CD4-positive, alpha-beta T cell (primary cell): ENCODE measurements around the gene KCTD11. TPM values are rescaled to one million over a fixed set of nuclear protein-coding genes. Genes with fewer than 3 reads are reported as not detected.
"Not testable (repeated sequence)": the region's sequence is repeated elsewhere in the genome, so short reads cannot be mapped to it uniquely, and the experiment has no call there.

Experiments used
- ATAC-seq: fragments of 200-7000 bp; cut with Tn5 transposase; one replicate; pipeline ENCODE4 v1.10.0; 2022; ENCODE audit warnings: mild to moderate bottlenecking; ENCODE audit not compliant: poor library complexity
- CTCF ChIA-PET: fragments of 350-600 bp; sonication (Branson Sonifier 250); formaldehyde crosslinking; loops from one replicate; lab custom pipeline; 2021; ENCODE audit warnings: antibody characterized with exemption, inconsistent platforms; lab: Charles Lee
- POLR2A ChIA-PET: fragments of 350-600 bp; sonication (Branson Sonifier 250); formaldehyde crosslinking; loops from one replicate; lab custom pipeline; 2021; ENCODE audit warnings: antibody characterized with exemption, inconsistent platforms; lab: Charles Lee
- DNase-seq, 14 experiments: peaks; one replicate each; pipeline ENCODE4 v3.0.0-alpha.2; 2013 to 2020; ENCODE audit warnings: mixed read lengths in 2 of 14
- H3K27ac ChIP-seq, 2 donors: one replicate each; pipeline versions ENCODE4 v1.5.1 to v1.7.0; 2013; ENCODE audit warnings: low read length in 2 of 2, low read depth in 1 of 2, mild to moderate bottlenecking in 1 of 2
- H3K27me3 ChIP-seq, 2 experiments: 1 replicate in 1 of 2; 2 replicates in 1 of 2; pipeline versions ENCODE4 v1.6.1 to v1.7.0; 2013; ENCODE audit warnings: low read length in 2 of 2, control low read depth in 1 of 2, mild to moderate bottlenecking in 1 of 2, moderate library complexity in 1 of 2; ENCODE audit not compliant: insufficient read depth in 2 of 2, control insufficient read depth in 1 of 2
- H3K36me3 ChIP-seq: one replicate; pipeline ENCODE4 v1.6.1; 2013; ENCODE audit warnings: low read length, control low read depth; ENCODE audit not compliant: insufficient read depth
- H3K4me1 ChIP-seq: one replicate; pipeline ENCODE4 v1.6.1; 2013; ENCODE audit warnings: low read length, control low read depth; ENCODE audit not compliant: insufficient read depth
- H3K4me3 ChIP-seq: one replicate; pipeline ENCODE4 v1.5.1; 2013; ENCODE audit warnings: mild to moderate bottlenecking, low read length, moderate library complexity
- H3K9me3 ChIP-seq, 2 experiments: 1 replicate in 1 of 2; 2 replicates in 1 of 2; pipeline versions ENCODE4 v1.6.1 to v1.7.0; 2013; ENCODE audit warnings: low read length in 2 of 2, mild to moderate bottlenecking in 2 of 2, control low read depth in 1 of 2, moderate library complexity in 1 of 2; ENCODE audit not compliant: control insufficient read depth in 1 of 2, insufficient read depth in 1 of 2
- H3K27ac Mint-ChIP-seq: one replicate; pipeline ENCODE4 v1.8.0; 2020; ENCODE audit warnings: mixed read lengths
- H3K27me3 Mint-ChIP-seq: one replicate; pipeline ENCODE4 v1.8.0; 2021; ENCODE audit warnings: mixed read lengths
- H3K36me3 Mint-ChIP-seq: one replicate; pipeline ENCODE4 v1.8.0; 2021; ENCODE audit warnings: low read depth, mixed read lengths
- H3K4me1 Mint-ChIP-seq: one replicate; pipeline ENCODE4 v1.8.0; 2021; ENCODE audit warnings: low read depth, mixed read lengths
- H3K4me3 Mint-ChIP-seq: one replicate; pipeline ENCODE4 v1.8.0; 2020; ENCODE audit warnings: mild to moderate bottlenecking, mixed read lengths
- H3K9me3 Mint-ChIP-seq: one replicate; pipeline ENCODE4 v1.8.0; 2020; ENCODE audit warnings: mixed read lengths
- CTCF ChIP-seq: fragments of 200-600 bp; IDR thresholded peaks from one replicate; pipeline ENCODE4 v1.8.0; 2022; ENCODE audit warnings: antibody characterized with exemption, mild to moderate bottlenecking
- intact Hi-C, 2 experiments: fragments of 100-400 bp; cut with DNase I in 1 of 2; cut with micrococcal nuclease in 1 of 2; formaldehyde crosslinking; loops; one replicate each; pipeline versions ENCODE4 v1.15.1 to v1.9.0; 2023 to 2025; cut with DNase I, micrococcal nuclease
- total RNA-seq, 174 experiments: library from RNA in 2 of 174; stranded (reverse) in 2 of 174; gene quantifications; one replicate each; pipeline ENCODE4 v1.2.3 and lab custom pipeline; 2021 to 2026

The KCTD11 gene
- total RNA-seq, 2 experiments from 2014 or later: 1.3 to 1.6 TPM

- ChIA-PET POLR2A (interaction anchor here (0.5 to 4.1 kb wide), 3 partner anchors 13 to 19 kb away, joined by 3 to 46 read pairs (median 3); partner anchors contain the start of gene GPS2), CTCF (no interaction called here)
- DNase-seq (no peak), ATAC-seq (no peak)
- peak overlapping the region; percentile 80 for H3K4me3 Mint-ChIP-seq
- H3K9me3 Mint-ChIP-seq: no peaks in the 10 kb centered on the region
- H3K27ac Mint-ChIP-seq: peak overlapping the region; percentile 83
- H3K4me1 Mint-ChIP-seq: peaks cover 60% of the 10 kb centered on the region
- H3K36me3 Mint-ChIP-seq: peaks cover 25% of the 10 kb centered on the region
- intact Hi-C loops: no loop called here
- peaks cover 77% of the 10 kb centered on the region for H3K4me1 ChIP-seq
- no peak for TF ChIP-seq CTCF
- H3K4me3 ChIP-seq: no peak overlapping the region
- H3K9me3 ChIP-seq: no peaks in the 10 kb centered on the region
- H3K27ac ChIP-seq: peak overlapping the region in 1 of 2 donors; percentile 36
- H3K27me3 ChIP-seq: no peaks in the 10 kb centered on the region
- no peaks in the 10 kb centered on the region for H3K36me3 ChIP-seq
- H3K27me3 Mint-ChIP-seq: no peaks in the 10 kb centered on the region
Observed at GRCh38 chr17:7332111-7332510, 19.9 kb upstream of the KCTD11 start.

- Histone ChIP-seq H3K27ac (peak overlapping the region in 1 of 2 donors; percentile 36), H3K4me1 (peaks cover 81% of the 10 kb centered on the region)
- H3K27me3 ChIP-seq, CTCF ChIA-PET, H3K4me3 ChIP-seq, H3K9me3 Mint-ChIP-seq, H3K36me3 ChIP-seq, ATAC-seq, H3K9me3 ChIP-seq, H3K27me3 Mint-ChIP-seq, intact Hi-C loops: not testable (repeated sequence)
- H3K36me3 Mint-ChIP-seq: peaks cover 30% of the 10 kb centered on the region
- DNase-seq: peak in 6 of 14 experiments; percentile 27 to 75 (median 50)
- POLR2A ChIA-PET: interaction anchor here (0.5 to 0.6 kb wide), 2 partner anchors 13 to 19 kb away, joined by 3 read pairs; no protein-coding TSS in a partner anchor
- H3K4me1 Mint-ChIP-seq: peaks cover 64% of the 10 kb centered on the region
- peak overlapping the region; percentile 80 for H3K4me3 Mint-ChIP-seq
- H3K27ac Mint-ChIP-seq: peak overlapping the region; percentile 83
Observed at GRCh38 chr17:7332600-7333069, 19.3 kb upstream of the KCTD11 start.

GRCh38 chr17:7334938-7335538 lies 16.9 kb upstream of the KCTD11 start:
- CTCF ChIA-PET: interaction anchor here (1.5 kb wide), 1 partner anchor 15 kb away, joined by 7 read pairs; no protein-coding TSS in a partner anchor
- POLR2A ChIA-PET: interaction anchor here (0.8 to 6.2 kb wide), 5 partner anchors 14 to 352 kb away, joined by 3 to 96 read pairs (median 27); partner anchors contain the start of genes KCTD11 and TP53
- no peaks in the 10 kb centered on the region for H3K27me3 Mint-ChIP-seq
- intact Hi-C loops: no loop called here
- Histone ChIP-seq H3K4me1 (peaks cover 89% of the 10 kb centered on the region), H3K36me3 (peaks cover 23% of the 10 kb centered on the region), H3K27ac (peak overlapping the region; percentile 55 to 64), H3K9me3 (no peaks in the 10 kb centered on the region), H3K4me3 (no peak overlapping the region), H3K27me3 (no peaks in the 10 kb centered on the region)
- peaks cover 56% of the 10 kb centered on the region for H3K4me1 Mint-ChIP-seq
- ATAC-seq: no peak
- no peak for DNase-seq
- no peaks in the 10 kb centered on the region for H3K9me3 Mint-ChIP-seq
- H3K27ac Mint-ChIP-seq: peak overlapping the region; percentile 91
- peak overlapping the region; percentile 89 for H3K4me3 Mint-ChIP-seq
- no peak for TF ChIP-seq CTCF
- peaks cover 40% of the 10 kb centered on the region for H3K36me3 Mint-ChIP-seq

- Mint-ChIP-seq H3K36me3 (peaks cover 45% of the 10 kb centered on the region), H3K27ac (peak overlapping the region; percentile 91), H3K4me1 (peaks cover 53% of the 10 kb centered on the region), H3K4me3 (peak overlapping the region; percentile 89)
- H3K9me3 ChIP-seq, H3K9me3 Mint-ChIP-seq, DNase-seq, H3K27me3 Mint-ChIP-seq, H3K27me3 ChIP-seq, ATAC-seq: not testable (repeated sequence)
- POLR2A ChIA-PET: interaction anchor here (0.9 to 6.2 kb wide), 26 partner anchors 8 to 351 kb away, joined by 3 to 96 read pairs (median 6); partner anchors contain the start of genes DVL2, GABARAP, GPS2 and KCTD11
- peaks cover 30% of the 10 kb centered on the region for H3K36me3 ChIP-seq
- intact Hi-C loops: loop anchor here in 1 of 2 experiments (2.0 kb wide), 1 partner anchor 15 kb away; no protein-coding TSS in a partner anchor
- peak overlapping the region; percentile 91 for H3K4me3 ChIP-seq
- CTCF ChIA-PET: interaction anchor here (0.9 to 2.5 kb wide), 11 partner anchors 9 to 225 kb away, joined by 3 to 12 read pairs (median 7); partner anchors contain the start of genes SENP3, SLC2A4 and TMEM95
- peaks cover 85% of the 10 kb centered on the region for H3K4me1 ChIP-seq
- H3K27ac ChIP-seq: peak overlapping the region; percentile 55 to 64
Observed at GRCh38 chr17:7335765-7336164, 16.2 kb upstream of the KCTD11 start.
